Stimulated activated CD4-positive, alpha-beta T cell treated with anti-CD3 and anti-CD28 coated beads, Interleukin-1b, Interleukin-23, amount 100 ng/mL, for 24 hours (primary cell): ENCODE data around the gene MAGOHB.
"Not testable (repeated sequence)": the region's sequence is repeated elsewhere in the genome, so short reads cannot be mapped to it uniquely, and the experiment has no call there.

Experiments
- DNase-seq, 4 experiments: peaks; one replicate each; pipeline ENCODE4 v3.0.0-alpha.2; 2020; ENCODE audit warnings: low read depth in 4 of 4, low spot score in 1 of 4

MAGOHB gene

GRCh38 chr12:10612984-10613348 is 443 bp downstream of the MAGOHB start:
- DNase-seq = no peak

GRCh38 chr12:10612110-10612509 is 1.3 kb downstream of the MAGOHB start:
- no peak for DNase-seq

- not testable (repeated sequence) for DNase-seq
Measured at GRCh38 chr12:10611258-10611657, 2.2 kb downstream of the MAGOHB start.

- no peak for DNase-seq
Measured at GRCh38 chr12:10610188-10610587, 3.2 kb downstream of the MAGOHB start.

- no peak for DNase-seq
Measured at GRCh38 chr12:10607885-10608458, 5.4 kb downstream of the MAGOHB start.

GRCh38 chr12:10601860-10602259 is 11.5 kb downstream of the MAGOHB start:
- DNase-seq = no peak

- DNase-seq = no peak
Measured at GRCh38 chr12:10600988-10601387, 12.4 kb downstream of the MAGOHB start.

- DNase-seq = no peak
Measured at GRCh38 chr12:10595881-10596280, 17.5 kb downstream of the MAGOHB start.

GRCh38 chr12:10590966-10591365 is 22.4 kb downstream of the MAGOHB start:
- DNase-seq = no peak

- DNase-seq = no peak
Measured at GRCh38 chr12:10584415-10584814, 29.0 kb downstream of the MAGOHB start.

- no peak for DNase-seq
Measured at GRCh38 chr12:10582704-10583103, 30.7 kb downstream of the MAGOHB start.

GRCh38 chr12:10582133-10582532 is 31.3 kb downstream of the MAGOHB start:
- DNase-seq = not testable (repeated sequence)

GRCh38 chr12:10574307-10574706 is 39.1 kb downstream of the MAGOHB start:
- DNase-seq = no peak

GRCh38 chr12:10572021-10572490 is 41.4 kb downstream of the MAGOHB start:
- DNase-seq = not testable (repeated sequence)

GRCh38 chr12:10571141-10571540 is 42.3 kb downstream of the MAGOHB start:
- no peak for DNase-seq

GRCh38 chr12:10567813-10568212 is 45.6 kb downstream of the MAGOHB start:
- DNase-seq = no peak

- no peak for DNase-seq
Measured at GRCh38 chr12:10563966-10564365, 49.4 kb downstream of the MAGOHB start.

- DNase-seq = no peak
Measured at GRCh38 chr12:10563002-10563401, 50.4 kb downstream of the MAGOHB start.

GRCh38 chr12:10562306-10562933 is 51.0 kb downstream of the MAGOHB start:
- no peak for DNase-seq

- no peak for DNase-seq
Measured at GRCh38 chr12:10559244-10559643, 54.2 kb downstream of the MAGOHB start.

- no peak for DNase-seq
Measured at GRCh38 chr12:10558789-10559188, 54.6 kb downstream of the MAGOHB start.

- no peak for DNase-seq
Measured at GRCh38 chr12:10558301-10558700, 55.1 kb downstream of the MAGOHB start.

- no peak for DNase-seq
Measured at GRCh38 chr12:10557766-10558165, 55.6 kb downstream of the MAGOHB start.
